ENCODE results near the gene ABHD18.
"Not testable (repeated sequence)": the region's sequence is repeated elsewhere in the genome, so short reads cannot be mapped to it uniquely, and the experiment has no call there.

- TF ChIP-seq CTCF (IDR thresholded peaks at IDR 0.05; ENCODE audit: insufficient read depth, low read length, poor library complexity, severe bottlenecking); EZH2phosphoT487 (conservative IDR thresholded peaks at IDR 0.05; ENCODE audit: low read length): not testable (repeated sequence)
Observed at GRCh38 chr4:127931836-127932235, 33.4 kb upstream of the ABHD18 start.

All from SU-DHL-6 (cell line).